Fibroblast of mammary gland (primary cell): ENCODE measurements around the gene RNF19B.

Experiments used
- DNase-seq: peaks from one replicate; pipeline ENCODE4 v3.0.0-alpha.2; 2010; ENCODE audit warnings: low read depth
- H3K4me3 ChIP-seq: 2 replicates; pipeline ENCODE4 v1.5.1; 2011; ENCODE audit warnings: low read depth, mild to moderate bottlenecking, low read length, moderate library complexity; ENCODE audit not compliant: control insufficient read depth
- TF ChIP-seq, protein P1 (sequence below): conservative IDR thresholded peaks from 2 replicates; pipeline ENCODE4 v1.5.1; 2011; ENCODE audit warnings: low read depth, low read length, inconsistent platforms; ENCODE audit not compliant: control insufficient read depth, insufficient read depth

The RNF19B gene

DNA sequence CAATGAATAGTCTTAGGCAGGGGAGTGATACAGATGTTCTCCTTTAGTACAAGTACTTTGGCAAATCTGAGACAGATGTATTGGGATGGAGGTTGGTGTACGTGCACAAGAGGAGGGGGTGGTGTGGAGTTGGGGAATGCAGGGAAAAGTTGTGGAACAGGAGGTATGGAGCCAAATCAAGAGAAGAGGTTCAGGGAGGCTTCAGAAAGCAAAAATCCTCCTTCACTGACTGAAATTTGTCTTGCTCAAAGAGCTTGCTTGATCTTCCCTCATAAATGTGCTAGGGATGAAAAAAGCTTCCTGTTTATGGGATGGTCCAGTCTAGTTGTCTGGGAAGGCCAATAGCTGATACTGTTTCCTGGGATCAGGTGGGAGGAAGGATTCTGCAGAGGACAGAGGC lies 5.8 kb downstream of the RNF19B start:
- TF ChIP-seq, protein P1, sequence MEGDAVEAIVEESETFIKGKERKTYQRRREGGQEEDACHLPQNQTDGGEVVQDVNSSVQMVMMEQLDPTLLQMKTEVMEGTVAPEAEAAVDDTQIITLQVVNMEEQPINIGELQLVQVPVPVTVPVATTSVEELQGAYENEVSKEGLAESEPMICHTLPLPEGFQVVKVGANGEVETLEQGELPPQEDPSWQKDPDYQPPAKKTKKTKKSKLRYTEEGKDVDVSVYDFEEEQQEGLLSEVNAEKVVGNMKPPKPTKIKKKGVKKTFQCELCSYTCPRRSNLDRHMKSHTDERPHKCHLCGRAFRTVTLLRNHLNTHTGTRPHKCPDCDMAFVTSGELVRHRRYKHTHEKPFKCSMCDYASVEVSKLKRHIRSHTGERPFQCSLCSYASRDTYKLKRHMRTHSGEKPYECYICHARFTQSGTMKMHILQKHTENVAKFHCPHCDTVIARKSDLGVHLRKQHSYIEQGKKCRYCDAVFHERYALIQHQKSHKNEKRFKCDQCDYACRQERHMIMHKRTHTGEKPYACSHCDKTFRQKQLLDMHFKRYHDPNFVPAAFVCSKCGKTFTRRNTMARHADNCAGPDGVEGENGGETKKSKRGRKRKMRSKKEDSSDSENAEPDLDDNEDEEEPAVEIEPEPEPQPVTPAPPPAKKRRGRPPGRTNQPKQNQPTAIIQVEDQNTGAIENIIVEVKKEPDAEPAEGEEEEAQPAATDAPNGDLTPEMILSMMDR = no peak

DNA sequence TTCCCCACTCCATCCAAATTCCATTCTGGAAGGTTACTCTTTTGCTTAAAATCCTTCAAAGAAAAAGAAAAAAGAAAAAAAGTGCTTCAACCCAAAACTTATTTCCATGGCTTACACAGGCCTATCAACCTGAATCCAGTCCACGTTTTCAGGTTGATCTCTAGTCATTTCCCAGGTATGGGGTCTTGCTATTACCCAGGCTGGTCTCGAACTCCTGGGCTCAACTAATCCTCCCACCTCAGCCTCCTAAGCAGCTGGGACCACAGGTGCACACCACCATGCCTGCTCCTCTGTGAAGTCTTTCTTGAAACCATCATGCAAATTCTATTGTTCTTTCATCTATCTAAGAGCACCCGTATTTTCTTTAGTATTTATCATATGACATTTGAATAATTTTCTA lies 7.6 kb downstream of the RNF19B start:
- DNase-seq = no peak
- TF ChIP-seq, protein P1 = no peak
- H3K4me3 ChIP-seq = no peak overlapping the region

More for the DNA sequence above, 5.8 kb downstream of the RNF19B start:
- DNase-seq = no peak
- no peak overlapping the region for H3K4me3 ChIP-seq

DNA sequence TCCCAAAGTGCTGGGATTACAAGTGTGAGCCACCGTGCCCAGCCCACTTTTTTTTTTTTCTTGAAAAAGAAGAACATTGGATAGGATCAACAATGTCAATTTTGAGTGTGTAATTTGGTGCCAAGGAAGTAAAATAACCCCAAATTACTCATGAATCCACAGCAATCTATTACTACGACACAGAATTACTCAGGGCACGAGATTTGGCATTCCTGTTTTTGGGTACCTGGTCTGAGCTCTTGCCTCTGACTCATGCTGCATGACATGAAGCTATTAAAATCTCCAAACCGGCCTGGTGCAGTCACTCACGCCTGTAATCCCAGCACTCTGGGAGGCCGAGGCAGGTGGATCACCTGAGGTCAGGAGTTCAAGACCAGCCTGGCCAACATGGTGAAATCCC lies 10.4 kb downstream of the RNF19B start:
- no peak overlapping the region for H3K4me3 ChIP-seq
- TF ChIP-seq, protein P1 = no peak
- DNase-seq = peak; percentile 60

DNA sequence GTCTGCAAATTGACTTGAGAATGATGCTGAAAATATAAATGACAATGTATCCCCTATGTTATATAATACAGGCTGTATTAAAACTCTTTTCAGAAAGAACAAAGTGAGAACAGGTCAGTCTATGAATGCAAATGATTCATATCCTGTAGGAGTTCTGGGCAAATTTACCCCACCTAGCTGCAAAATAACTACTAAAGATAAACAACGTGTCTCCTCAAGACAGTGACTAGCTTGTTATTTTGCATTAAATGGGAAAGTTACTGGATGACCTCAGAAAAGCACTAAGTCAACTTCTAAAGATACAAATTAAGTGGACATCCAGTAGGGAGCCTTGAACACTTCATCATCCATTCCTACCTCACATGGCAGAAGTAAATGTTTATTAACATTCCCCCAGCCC lies 11.1 kb downstream of the RNF19B start:
- no peak overlapping the region for H3K4me3 ChIP-seq
- TF ChIP-seq, protein P1 = no peak
- DNase-seq = peak; percentile 79

DNA sequence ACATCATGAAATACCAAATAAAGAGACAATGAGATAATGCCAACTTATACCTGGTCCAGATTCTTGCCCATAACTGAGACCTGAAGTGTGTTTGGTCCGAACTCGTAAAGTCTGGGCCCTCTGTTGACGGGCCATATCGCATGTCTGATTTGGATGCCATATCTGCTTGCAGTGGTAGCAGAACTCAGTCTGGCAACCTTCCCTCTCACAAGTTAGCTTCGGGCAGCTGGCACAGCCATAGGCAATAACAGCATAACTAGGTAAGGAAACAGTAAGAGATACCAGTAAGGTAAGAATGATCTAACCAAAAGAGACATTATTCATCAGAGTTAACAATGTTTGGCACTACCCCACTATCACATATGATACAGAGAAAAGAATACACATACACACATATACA lies 15.1 kb downstream of the RNF19B start:
- H3K4me3 ChIP-seq = no peak overlapping the region
- TF ChIP-seq, protein P1 = no peak
- DNase-seq = no peak

DNA sequence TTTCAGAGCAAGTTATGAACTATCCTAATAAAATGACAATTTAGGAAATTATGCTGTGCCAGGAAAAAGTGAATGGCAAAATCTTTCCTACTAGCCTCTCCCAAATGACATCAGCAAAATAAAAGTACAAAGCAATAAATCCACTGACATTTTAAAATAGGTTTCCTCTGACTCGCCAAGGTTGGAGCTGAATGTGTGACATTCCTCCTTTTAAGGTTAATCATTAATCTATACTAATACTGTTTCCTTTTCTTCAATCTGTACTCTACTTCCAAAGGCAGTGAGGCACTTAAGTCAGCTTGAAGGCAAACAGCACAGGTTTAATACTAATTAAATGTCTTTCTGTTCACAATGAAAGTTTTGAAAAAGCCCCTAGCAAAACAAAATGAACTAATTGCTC lies 15.7 kb downstream of the RNF19B start:
- TF ChIP-seq, protein P1 = no peak
- H3K4me3 ChIP-seq = no peak overlapping the region
- peak; percentile 45 for DNase-seq

DNA sequence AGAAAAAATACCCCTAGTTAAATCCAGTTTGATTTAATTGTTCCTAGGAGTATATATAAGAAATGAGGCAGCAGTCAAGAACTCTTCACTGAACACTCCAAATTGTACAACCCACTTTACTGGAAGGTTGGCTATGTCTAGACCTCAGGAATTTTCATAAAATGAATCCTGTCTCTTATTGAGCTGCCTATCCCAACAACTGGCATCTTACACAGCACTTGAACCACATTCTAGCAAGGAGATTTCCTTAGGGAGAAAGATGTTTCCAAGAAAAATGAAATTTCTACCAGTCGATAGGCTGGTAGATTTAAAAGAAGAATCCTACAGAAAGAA lies 16.3 kb downstream of the RNF19B start:
- H3K4me3 ChIP-seq = no peak overlapping the region
- TF ChIP-seq, protein P1 = no peak
- no peak for DNase-seq
